ENCODE data around the gene SLC49A4.

The SLC49A4 gene

DNA sequence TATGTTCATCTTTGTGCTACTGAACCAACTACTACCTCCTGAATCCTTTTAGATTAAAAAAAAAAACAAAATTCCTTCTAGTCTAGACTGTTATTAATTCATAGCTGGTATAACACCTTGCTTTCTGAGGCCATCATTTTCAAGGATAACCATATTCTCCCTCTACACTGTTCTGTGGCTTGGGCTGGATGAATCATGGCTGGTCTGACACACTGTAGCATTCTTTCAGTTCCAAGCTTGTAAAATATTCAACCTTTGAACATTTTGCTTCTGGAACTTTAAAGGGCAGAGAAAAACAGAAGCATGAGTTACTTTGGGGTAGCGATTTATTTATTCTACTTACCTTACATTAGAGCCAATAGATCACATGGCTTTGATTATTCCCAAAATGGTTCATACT, 8.8 kb upstream of the SLC49A4 start:
- DNase-seq (ENCODE audit: low read depth in 3 of 3) = no peak

GRCh38 chr3:122787872-122788271, 7.0 kb upstream of the SLC49A4 start:
- DNase-seq (ENCODE audit: low read depth in 3 of 3) = no peak

DNA sequence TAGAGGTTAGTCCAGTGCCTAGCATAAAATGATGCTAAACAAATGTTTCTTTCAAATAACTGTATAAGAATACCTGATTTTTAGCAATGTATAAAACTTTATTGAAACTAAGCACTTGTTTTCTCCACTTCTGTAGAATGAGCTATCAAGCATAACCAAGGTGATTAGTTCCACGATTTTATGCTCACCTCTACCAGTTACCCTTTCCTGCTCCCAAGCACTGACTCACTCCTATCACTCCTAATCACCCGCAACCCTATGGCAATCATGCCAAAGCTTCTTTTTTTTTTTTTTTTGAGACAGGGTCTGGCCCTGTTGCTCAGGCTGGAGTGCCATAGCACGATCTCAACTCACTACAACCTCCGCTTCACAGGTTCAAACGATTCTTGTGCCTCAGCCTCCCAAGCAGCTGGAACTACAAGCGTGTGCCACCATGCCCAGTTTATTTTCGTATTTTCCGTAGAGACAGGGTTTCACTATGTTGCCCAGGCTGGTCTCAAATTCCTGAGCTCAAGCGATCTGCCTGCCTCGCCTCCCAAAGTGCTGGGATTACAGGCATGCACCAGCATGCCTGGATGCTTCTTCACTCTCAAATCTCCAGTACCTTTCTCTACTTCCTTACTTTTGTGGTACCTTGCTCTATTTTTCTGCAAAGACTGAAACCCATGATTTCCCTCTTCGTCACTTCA, 5.1 kb upstream of the SLC49A4 start:
- no peak for DNase-seq (ENCODE audit: low read depth in 3 of 3)

DNA sequence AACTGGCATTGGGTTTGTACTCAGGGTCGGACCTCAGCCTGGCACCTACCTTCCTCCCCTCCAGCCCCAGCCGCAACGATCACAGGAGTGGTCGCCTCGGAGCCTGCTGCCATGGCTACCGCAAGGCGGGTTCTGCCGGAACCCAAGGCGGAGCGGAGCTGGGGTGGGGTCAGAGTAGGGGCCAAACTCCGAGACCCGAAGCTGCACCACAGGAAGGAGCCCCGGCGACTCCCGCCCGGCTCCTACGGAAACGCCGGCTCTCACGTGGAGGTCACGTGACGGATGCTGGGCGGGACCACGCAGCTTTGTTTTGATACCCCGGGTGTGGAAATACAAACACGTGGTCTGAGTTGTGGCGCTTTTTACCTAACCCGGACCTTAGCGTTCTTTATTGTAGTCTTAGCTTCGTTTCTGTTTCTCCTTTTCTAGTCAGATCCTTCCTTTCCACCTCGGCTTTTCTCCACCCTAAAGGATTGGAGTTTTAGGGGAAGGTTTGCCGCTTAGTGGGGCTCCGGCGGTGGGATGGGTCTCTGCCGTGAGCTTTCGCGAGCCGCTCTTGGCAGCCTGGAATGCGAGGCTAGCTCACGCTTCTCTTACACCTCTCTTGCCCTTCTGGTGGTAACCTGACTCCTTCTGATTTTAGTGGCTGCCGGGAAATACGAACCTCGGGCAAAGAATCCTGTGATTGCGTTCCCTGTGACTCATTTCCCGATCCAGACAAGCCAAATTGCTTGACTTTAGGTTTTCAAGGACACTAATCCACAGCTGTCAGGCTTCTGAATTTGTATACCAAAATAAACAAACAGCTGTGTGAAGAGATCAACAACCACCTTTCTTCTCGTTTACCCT, 1.1 kb upstream of the SLC49A4 start, which contains the start of gene HSPBAP1:
HSPBAP1 (minus strand) TSS at position 264 of the 849 bp plus-strand sequence; CDS start at position 113, 151 bp downstream.
- peak; percentile 77 for DNase-seq (ENCODE audit: low read depth in 3 of 3)

GRCh38 chr3:122794483-122794778, 438 bp upstream of the SLC49A4 start:
- no peak for DNase-seq (ENCODE audit: low read depth in 3 of 3)

GRCh38 chr3:122795674-122796195, 866 bp downstream of the SLC49A4 start:
- DNase-seq (ENCODE audit: low read depth in 3 of 3) = no peak

DNA sequence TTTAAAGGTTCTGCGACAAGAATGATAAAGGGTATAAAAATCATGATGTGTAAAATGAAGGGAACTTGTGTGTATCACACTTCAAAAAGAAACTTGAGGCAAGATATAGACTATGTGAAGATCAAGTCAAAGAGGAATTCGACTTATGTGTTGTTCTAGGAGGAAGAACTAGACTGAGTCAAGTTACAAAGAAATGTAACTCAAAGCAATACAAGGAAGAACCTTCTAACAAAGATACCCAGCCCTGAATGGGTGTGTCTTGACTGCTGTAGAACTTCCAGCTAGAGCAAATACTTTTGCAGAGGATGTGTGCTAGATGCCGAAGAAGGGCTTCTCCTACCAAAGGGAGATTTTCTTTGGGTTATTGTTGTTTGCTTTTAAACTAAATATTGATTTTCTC, 2.4 kb downstream of the SLC49A4 start:
- DNase-seq (ENCODE audit: low read depth in 3 of 3) = no peak

DNA sequence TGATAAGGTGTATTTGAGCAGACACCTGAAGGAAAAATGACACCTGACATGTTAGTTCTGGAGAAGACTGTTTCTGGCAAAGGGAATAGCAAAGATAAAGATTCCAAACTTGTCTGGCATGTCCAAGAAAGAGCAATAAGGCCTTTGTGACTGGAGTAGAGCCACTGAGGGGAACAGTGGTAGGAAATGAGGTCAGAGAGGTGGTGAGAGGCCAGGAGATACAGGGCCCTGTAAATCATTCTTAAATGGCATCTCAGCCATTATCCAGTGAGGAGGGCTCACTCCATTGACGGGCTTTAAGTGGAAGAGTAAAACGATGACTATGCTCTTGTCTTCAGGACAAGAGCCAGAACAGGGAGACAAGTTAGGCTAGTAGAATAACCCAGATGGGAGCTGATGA, 4.5 kb downstream of the SLC49A4 start:
- DNase-seq (ENCODE audit: low read depth in 3 of 3) = no peak

DNA sequence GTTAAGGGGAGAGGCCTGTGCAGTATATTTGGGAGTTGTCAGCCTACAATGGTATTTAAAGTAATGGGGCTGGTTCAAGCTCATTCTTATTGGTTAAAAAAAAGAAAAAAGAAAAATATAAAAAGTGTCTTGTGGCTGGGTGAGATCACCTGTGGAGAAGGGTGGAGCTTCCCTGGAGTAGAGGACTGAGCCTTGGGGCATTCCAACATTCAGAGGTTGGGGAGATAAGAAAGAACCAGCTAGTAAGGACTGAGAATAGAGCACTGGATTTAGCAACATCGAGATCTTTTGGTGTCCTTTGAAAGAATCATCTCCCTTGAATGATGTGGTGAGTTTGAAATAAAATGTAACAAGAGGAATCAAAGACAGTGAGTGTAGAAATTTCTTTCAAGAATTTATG, 5.2 kb downstream of the SLC49A4 start:
- no peak for DNase-seq (ENCODE audit: low read depth in 3 of 3)

DNA sequence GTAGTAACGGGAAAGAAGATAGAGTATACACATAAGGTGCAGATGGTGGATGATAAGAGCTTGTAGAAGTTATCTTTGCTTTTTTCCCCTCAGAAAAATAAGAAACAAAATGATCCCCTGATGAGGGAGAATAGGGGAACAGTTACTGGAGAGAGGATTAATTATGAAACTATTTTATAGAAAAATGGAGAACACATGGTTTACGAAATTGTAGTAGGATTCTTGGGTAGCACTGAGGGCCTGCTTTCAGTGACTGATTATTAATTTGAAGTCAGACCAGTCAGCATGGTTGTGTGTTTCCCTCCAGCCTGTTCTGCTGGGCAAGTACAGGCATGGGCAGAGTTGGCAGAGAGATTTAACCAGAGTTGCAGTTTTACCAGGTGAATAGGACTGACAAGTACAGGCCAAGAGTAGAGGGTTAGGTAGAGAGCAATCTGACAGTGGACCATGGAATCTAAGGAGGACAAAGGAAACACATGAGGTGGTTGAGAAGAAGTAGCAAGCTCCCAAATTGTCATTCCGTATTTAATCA, 5.9 kb downstream of the SLC49A4 start:
- DNase-seq (ENCODE audit: low read depth in 3 of 3) = no peak

DNA sequence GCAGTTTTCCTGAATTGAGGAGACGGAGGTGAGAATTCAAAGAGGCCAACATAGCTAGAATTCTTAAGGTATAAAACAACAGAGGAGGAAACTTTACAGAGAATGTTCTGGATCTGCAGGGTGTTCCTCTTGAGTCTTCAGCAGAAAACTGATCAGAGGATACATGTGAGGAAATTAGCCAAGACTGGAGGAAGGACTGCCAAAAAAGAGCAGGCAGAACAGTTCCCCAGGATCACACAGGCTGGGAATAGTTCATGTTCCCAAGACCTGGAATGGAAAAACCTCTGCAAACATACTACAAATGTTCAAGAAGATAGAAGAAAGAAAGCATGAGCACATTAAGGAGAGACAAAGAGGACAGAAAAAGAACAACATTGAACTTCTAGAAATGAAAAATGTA, 7.5 kb downstream of the SLC49A4 start:
- no peak for DNase-seq (ENCODE audit: low read depth in 3 of 3)

DNA sequence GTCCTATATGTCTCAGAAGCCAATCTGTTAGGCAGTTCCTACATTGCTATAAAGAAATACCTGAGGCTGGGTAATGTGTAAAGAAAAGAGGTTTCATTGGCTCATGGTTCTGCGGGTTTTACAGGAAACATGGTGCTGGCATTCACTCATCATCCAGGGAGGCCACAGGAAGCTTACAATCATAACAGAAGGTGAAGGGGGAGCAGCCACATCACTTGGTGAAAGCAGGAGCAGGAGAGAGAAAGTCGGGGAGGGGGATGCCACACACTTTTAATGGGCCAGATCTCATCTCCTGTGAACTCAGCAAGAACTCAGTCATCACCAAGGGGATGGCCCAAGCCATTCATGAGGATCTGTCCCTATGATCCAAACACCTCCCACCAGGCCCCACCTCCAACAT, 9.1 kb downstream of the SLC49A4 start:
- DNase-seq (ENCODE audit: low read depth in 3 of 3) = no peak

- no peak for DNase-seq (ENCODE audit: low read depth in 3 of 3)
Observed at GRCh38 chr3:122810734-122811133, 15.9 kb downstream of the SLC49A4 start.

DNA sequence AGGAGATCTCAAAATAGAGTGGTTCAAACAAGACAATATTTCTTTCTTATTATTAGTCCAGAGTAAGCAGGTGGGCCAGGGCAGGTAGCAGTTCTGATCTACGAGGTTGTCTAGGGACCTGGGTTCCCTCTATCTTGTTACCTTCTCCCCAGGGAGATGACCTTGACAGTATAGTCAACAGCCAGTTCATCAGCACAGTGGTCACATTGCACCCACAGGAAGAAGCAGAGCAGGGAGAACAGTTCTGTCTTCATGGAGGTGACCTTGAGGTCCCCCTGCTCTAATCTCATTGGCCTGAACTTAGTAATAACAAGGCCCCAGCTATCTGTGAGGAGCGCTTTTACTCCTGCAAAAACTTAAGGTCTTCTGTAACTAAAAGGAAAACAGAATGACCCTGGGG, 21.7 kb downstream of the SLC49A4 start:
- DNase-seq (ENCODE audit: low read depth in 3 of 3) = no peak

- DNase-seq (ENCODE audit: low read depth in 3 of 3) = no peak
Observed at GRCh38 chr3:122824465-122825381, 29.9 kb downstream of the SLC49A4 start.

- no peak for DNase-seq (ENCODE audit: low read depth in 3 of 3)
Observed at GRCh38 chr3:122825460-122825859, 30.6 kb downstream of the SLC49A4 start.

DNA sequence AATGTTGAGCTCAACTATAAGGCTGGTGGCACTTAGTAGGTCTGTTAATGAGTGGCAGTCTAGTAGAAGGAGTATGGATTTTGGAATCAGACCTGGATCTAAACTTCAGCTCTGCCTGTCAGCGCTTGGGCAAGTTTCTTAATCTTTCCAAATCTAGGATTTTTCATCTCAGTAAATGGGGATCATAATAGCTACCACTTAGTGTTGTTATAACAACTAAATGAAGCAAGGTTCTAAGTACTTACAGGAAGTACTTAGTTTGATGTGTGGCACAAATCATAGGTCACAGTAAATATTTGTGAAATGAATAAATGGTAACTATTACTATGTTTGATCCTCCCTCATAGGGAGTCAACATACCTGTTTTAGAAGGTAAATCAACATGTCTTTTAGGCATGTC, 31.4 kb downstream of the SLC49A4 start:
- DNase-seq (ENCODE audit: low read depth in 3 of 3) = no peak

- no peak for DNase-seq (ENCODE audit: low read depth in 3 of 3)
Observed at GRCh38 chr3:122828281-122828680, 33.4 kb downstream of the SLC49A4 start.

GRCh38 chr3:122835590-122835989, 40.7 kb downstream of the SLC49A4 start:
- DNase-seq (ENCODE audit: low read depth in 3 of 3) = no peak

DNA sequence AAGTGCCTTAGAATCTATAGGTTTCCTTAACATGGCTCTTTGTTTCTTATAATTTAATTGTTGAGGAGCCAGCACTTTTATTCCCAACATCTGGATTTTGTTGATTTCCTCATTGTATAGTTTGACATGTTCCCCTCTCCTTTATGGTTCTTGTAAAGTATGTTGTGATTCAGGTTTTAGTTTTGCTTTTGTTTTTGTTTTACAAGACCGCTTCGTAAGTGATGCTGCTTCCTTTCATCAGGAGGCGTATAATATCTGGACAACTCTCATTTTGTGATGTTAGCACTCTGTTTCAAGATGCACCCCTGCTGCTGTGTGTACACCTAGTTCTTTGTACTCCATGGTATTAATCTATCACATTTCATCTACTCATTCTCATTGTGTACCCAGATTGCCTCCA, 48.7 kb downstream of the SLC49A4 start:
- DNase-seq (ENCODE audit: low read depth in 3 of 3) = no peak

DNA sequence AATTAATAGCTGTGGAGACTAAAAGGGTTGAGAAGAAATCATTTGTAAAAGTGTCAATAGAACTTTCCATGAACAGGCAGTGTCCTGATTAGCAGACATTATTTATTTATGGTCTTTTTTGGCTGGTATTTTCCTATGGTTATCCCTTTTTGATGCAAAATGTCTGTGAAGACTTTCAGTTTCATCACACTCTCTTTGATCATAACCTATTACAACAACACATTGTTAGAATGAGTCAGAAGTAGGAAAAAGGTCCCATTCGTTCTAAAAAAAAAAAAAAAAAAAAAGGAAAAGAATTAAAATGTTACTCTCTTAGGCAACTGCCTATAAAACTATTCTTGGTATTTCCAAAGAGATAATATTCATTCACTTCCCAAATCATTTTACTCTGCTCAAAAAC, 62.1 kb downstream of the SLC49A4 start:
- DNase-seq (ENCODE audit: low read depth in 3 of 3) = no peak

DNA sequence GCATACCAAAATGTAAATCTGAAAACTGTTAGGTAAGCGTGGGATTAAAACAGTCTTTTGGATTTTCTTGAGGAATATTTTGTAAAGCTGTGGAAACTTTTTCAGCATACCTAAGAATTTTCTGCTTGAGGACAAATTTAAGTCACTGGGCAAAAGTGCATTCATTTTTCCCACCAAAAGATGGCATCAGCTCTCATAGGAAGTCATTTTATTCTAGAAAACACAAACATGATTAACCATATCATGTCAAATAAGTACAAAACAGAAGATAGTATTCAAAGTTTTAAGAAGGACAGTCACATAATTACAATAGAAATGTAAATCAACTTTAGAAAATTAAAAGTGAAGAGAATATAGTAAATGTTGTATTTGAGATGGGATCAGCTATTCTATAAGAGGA, 63.5 kb downstream of the SLC49A4 start:
- no peak for DNase-seq (ENCODE audit: low read depth in 3 of 3)

All from stimulated activated CD4-positive, alpha-beta T cell treated with anti-CD3 and anti-CD28 coated beads, TNF-alpha, amount 100 ng/mL, for 4 hours (primary cell).